HG03159 (cell line): Measurements from ENCODE around the gene RAB20.
"Not testable (repeated sequence)": the region's sequence is repeated elsewhere in the genome, so short reads cannot be mapped to it uniquely, and the experiment has no call there.

Experiments used
- ATAC-seq: cut with Tn5 transposase; IDR thresholded peaks from one replicate; pipeline ENCODE4 v1.9.1; 2021; ENCODE audit warnings: mild to moderate bottlenecking, moderate library complexity; ENCODE audit not compliant: unreplicated experiment

RAB20 gene

DNA sequence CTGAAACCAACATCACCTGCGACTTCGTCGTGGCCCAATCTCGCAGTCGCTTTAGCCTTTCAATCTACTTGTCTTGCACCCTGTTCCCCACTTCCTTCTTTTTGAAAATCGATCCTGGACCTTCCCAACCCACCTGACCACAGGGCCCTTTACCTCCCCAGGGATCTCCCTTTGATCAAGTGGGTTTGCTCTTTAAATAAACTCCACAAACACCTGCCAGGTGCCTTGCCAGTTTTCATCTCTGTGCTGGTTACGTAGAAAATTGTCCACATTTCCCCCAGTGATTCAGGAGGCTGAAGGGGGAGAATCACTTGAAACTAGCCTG, 14.5 kb upstream of the RAB20 start:
- no peak for ATAC-seq

DNA sequence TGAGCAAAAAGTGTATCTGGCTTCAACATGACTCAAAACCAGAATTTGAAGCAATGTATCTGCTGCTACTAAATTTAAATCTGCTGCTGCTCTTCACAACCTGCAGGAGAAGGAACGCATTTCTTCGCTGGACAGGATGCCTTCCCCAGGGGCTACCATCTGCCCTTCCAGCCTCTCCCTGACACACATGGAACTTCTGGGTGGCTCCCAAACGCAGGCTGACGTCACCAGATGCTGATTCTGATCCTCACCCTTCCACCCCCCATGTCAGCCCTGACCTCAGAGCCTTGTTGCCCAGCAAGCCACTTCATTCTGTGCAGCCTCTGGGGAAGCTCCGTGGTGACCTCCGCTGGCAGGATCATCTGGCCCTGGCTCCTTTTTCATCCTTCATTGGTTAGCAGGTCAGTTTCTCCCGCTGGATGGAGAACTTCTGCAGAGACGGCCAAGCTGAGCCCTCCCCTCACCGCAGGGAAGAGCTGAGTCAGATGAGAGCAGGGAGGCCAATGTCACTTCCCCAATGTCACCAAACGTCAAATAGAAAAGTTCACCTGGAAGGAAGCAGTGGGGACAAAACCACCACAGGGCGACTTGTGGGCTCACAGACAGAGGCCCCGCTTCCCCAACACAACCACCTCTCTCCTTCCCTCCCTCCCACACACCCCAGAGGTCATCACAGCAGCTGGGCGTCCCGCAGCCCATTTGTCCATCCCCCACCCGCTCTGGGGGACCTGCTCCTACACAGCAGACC, 14.0 kb upstream of the RAB20 start:
- peak; percentile 85 for ATAC-seq

DNA sequence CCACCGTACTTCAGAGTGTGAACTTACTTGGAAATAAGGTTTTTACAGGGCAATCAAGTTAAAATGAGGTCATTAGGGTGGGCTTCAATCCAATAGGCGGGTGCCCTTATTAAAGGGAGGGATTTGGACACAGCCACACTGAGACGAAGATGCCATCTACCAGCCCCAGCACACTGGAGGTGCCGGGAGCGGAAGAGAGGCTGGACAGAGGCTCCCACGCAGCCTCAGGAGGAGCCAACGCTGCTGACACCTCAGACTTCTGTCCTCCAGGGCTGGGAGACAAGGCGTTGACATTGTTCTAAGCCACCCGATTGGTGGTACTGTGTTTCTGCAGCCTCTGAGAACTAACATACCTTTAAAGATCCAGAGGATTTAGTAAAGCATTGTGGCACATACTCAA, 12.6 kb upstream of the RAB20 start:
- no peak for ATAC-seq

DNA sequence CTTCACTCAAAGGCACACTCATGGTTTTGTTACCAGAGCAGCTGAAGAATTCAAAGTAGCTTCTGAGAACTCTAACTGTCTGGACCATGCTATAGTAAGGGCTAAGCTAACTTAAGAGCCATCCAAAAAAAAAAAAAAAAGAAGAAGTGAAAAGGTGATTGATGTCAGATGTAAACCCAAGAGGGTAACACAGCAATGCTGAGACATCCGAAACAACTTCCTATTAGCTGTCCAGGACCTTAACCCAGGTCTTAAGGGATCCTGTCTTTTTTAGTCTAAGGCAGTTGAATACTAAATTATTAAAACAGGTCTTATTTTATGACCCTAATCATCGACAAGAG, 11.2 kb upstream of the RAB20 start:
- ATAC-seq, result no peak

DNA sequence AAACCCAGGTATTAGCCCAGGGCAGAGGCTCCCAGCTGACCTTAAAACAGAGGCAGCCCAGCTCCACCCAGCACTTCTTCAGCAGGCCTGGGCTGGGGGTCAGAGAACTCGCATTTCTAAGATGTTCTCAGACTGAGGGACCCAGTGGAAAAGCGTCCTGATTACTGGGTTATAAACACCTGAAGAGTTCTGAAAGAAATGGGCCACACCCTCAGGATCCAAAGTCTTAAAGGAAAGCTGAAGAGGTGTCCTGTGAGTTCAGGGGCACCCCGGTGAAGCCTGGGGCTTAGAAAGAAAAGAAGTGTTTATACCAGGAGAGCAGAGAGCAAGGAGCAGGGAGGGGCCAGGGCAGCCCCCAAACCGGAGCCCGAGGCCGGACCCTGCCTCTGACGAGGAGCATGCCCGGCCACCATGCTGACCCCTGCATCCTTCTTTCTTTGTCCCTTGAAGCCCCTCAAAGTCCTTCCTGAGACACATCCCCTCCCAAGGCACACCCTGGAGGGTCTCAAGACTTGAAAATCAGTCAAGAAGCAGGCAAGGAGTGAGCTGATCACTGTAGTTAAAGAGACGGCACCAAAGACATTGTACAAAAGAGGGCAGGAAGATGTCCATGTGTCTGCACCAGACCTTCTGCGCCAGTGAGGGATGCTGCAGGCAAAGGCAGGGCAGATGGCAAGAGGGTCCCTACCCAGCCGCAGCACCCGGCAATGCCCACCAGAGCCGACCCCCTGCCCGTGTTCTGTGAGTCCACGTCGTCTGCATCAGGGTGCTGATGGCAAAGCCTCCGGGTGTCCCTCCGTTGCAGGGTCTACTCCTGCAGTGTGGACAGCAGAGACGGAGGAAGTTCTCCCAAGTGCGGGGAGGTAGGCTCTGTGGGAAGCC, 10.6 kb upstream of the RAB20 start:
- ATAC-seq, result no peak

DNA sequence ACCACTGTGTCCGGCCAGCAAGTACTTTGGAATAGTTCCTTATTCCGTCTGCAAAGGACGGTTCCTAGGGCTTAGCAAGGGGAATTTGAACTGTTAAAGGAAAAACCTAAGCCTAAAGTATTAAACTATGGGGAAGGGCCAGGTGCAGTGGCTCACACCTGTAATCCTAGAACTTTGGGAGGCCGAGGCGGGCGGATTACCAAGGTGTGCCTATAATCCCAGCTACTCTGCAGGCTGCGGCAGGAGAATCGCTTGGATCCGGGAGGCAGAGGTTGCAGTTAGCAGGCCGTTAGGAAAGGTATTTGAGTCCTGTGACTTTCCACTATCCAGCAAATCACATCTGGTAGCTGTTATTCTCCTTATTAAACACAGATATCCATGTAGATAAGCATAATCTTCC, 9.4 kb upstream of the RAB20 start:
- ATAC-seq, result no peak

DNA sequence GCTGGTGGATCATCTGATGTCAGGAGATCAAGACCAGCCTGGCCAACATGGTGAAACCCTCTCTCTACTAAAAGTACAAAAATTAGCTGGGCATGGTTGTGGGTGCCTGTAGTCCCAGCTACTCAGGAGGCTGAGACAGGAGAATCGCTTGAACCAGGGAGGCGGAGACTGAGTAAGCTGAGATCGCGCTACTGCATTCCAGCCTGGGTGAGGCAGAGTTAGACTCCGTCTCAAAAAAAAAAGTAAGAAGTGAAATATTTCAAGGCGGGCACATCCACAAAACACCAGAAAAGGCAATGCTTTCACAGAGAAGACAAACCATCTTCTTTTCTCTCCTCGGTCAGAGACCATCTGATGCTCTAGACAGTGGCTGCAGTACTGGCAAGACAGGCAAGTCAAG, 8.4 kb upstream of the RAB20 start:
- not testable (repeated sequence) for ATAC-seq

DNA sequence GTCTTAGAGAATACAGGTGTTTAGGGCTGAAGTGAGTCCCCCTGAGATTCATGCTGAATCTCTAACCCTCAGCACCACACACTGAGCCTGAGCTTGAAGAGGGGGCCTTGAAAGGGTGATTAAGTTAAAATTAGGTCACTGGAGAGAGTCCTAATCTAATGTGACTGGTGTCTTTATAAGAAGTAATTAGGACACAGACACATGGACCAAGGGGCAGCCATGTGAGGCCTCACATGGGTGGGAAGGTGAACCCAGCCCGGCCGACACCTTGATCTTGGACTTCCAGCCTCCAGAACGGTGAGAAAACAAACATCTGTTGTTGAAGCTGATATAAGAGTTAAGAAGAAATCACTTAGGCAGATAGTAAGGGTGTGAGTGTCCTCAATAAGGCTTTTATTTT, 7.1 kb upstream of the RAB20 start:
- ATAC-seq, result no peak

DNA sequence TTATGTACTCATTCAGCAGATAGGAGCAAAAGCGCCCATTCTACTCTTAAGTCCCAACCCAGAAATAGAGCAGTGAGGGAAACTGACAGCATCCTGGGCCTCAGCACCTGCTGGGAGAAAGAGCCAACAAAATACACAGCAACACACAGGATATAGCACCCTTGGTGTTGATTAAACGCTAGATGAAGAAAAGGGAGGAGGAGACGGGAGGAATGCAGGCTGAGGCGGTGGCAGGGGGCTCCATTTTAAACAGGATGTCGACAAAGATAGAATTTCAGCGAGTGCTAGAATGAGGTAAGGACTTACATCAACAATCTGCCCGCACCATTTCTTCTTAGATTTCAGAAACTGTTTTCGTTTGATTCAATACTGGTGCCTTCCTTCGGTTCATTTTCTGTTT, 4.6 kb upstream of the RAB20 start:
- ATAC-seq, result no peak

DNA sequence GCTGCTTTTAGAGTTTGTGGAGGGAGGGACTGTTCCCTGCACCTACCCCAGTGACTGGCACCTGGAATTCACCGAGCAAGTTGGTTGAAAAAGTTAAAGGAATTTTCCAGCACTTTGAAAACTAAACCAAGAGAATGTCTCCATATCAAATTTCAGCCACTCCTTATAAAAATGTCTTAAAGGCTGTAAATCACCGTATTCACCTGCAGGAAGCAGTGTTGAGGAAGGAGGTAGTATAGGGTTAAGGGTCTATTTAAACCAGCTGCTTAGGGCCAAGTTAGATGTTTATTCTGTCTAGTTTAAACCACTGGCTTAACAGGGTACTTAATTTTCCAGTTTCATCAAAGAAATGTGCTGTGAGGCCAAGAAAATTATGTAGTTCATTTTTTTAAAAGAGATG, 3.8 kb upstream of the RAB20 start:
- no peak for ATAC-seq

DNA sequence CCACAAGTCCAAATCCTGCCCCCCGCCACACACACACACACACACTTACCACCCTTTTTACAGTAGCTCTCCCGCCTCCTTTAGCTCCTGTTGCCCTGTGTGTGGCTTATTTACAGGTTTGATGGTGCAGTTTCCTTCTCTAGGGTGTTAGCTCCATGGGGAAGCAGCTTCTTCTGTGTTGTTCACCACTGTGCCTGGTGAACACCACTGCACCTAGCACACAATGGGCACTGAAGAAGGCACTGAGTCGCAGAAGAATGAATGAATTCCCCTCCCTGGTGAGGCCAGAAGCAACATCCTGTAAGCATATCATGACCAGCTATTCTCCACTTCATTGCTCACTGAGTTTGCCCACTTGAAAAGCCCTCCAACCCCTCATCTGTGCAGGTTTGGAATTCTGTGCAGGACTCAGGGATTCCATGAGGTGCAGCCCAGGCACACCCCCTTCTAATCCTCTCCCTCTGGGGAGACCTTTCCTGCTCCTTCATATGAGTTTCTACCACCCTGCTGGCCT, 3.0 kb upstream of the RAB20 start:
- ATAC-seq, result no peak

DNA sequence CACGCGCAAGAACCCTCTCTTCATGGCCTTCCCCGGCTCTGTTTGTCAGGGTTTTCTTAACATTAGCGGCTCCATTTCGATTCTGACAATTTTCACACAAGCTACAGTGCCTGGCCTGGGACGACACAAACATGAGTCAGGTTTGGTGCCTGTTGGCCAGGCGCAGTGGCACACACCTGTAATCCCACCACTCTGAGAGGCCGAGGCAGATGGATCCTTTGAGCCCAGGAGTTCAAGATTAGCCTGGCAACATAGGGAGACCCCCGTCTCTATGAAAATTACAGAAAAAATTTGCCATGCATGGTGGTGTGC, 1.9 kb upstream of the RAB20 start:
- ATAC-seq, result no peak

DNA sequence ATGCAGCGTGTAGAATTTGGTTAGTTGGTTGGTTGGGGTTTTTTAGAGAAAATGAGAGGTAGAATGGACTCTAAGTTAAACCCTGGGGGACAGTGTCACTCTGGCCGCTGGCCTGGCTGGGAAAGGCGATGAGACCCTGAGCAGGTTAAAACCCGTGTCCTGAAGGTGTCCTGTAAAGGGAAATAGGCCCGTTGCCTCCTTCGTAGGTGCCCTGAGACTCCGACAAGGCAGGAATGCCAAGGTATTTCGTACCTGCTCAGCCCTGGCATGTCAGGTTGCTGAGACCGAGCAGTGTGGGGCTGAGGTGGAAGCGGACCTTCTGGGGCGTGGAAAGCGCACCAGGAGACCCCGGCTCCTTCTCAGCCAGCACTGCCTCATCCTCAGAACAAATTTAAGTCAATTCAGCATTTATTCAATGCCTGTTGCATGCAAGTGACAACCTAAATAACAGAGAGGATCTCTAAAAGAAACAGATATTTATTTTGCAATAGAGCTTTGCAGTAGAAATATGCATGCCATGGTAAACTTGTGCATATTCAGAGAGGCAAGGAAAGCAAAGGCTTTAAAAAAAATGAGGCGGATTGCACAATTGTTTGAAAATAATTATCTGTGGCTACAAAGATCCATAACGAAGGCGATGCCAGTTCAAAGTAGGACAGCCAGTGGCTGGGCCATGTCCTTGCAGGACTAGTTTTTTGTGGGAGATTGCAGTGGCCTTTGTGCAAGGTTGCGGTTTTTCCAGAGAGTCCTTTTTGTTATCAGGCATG, 1.4 kb upstream of the RAB20 start:
- ATAC-seq, result no peak

DNA sequence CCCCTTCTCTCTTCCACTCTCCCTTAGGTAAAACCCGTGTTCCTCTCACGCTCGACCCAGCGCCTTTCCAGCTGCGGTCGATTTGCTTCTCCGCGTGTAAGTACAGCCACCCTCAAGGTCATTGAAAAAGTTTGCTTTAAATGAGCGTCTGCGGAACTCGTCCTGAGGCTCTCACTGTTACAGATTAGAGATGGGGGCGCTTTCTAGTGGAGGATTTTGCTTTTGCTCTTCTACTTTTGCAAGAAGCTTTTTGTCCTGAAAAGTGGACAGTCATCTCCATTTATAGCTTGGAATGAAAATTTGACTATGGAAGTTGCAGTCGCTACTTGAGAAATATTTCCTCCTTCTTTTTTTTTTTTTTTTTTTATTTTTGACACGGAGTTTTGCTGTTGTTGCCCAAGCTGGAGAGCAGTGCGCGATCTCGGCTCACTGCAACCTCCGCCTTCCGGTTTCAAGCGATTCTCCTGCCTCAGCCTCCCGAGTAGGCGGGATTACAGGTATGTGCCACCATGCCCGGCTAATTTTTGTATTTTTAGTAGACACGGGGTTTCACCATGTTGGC, 595 bp upstream of the RAB20 start:
- ATAC-seq, result no peak

DNA sequence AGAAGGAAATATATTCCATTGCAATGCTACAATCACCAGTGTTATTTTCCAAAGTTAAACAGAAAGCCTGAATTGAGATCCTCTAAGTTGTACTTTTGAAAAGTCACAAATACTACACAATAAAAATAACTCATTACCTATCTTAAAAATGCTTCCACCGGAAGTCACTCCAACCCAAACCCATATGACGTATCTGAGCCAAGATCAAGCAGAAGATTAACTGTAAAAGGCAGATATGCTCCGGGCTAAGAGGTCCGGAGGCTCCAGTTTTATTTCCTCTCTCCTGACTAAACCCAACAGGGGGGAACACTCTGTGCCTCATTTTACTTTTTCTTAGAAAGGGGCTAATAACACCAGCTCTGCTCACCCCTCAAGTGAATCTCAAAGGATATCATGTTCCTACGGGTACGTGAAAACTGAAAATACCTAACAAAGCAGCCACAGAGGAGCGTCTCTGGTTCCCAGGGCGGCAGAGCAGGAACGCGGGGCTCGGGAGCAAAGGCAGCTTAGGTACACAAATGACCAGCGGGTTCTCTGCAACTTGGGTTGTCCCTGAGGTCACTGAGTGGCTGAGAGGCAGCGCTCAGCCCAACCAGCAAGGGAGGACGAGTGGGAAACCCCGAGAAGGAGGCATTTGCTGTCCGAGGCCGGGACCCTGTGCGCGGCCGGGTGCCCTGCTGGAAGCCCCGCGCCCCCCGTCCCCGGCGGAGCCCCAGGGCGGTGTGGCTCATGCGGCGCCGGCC, 750 bp downstream of the RAB20 start:
- peak; percentile 22 for ATAC-seq

DNA sequence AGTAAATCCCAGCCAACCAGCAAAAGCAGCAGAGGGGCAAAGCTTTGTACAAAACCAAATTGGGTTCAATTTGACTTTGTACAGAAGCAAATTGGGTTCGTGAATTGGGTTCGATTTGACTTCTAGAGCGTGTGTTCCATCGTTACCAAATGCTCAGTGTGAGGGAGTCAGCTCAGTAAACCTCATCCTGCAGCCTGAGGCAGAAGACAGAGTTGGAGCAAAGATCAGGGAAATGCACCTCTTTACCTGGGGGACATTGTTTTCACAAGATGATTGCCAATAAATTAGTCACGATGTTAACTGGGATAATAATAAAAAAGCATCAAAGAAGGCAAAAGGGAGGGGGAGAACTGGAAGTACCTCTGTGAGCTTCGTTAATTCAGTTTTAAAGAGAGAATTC, 1.5 kb downstream of the RAB20 start:
- no peak for ATAC-seq

DNA sequence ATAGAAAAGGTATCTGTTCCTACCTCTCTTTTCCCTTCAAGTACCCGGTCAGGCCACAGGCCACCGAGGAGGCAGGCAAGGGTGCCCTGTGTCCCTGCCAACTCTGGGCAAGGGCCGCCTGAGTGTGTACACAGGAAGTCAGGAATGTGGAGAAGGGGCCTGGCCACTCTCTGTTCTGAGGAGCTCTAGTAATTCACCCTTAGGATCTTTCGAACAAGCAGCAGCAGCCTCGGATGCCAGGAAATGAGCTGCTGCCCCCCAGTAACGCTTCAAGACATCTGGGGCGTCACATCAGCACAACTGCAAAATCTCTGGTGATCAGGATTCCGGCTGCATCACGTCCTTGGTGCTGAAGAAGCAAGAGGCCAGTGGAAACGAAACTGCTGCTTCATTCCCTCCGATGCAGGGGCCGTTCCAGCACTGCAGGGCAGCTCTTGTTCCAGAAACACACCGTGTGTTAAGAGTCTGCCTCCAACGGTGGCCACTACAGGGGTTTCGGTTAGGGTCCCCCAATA, 2.0 kb downstream of the RAB20 start:
- no peak for ATAC-seq

DNA sequence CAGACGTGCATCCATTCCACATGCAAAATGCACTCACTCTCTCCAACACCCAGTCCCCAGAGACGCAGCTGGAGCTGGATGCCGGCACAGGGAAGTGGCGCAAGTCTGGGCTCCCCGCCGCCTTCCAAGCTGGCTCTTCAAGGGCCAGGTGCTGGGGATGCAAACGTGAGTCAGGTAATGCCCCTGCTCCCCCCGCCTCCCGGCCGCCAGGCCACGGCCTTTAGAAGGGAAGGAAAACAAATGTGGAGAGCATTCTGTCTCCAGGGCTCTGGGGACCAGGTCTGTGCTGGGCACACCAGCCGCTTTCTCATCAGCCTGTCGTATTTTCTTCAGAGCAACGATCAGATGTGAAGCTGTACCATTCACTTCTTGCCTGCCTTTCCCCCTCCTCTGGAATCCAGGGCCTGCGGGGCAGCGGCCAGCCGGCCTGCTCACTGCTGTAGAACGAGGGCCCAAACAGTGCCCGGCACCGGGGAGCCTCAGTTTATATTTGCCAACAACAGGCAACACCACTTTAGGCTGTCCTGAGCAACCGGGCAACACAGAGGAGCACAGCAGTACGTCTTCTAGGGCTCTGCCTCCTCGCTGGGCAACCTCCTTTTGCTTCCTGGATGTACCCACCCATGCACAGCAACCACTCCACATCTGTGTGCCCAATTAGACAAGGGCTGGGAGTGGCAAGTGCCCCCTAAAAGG, 3.8 kb downstream of the RAB20 start:
- ATAC-seq, result no peak

DNA sequence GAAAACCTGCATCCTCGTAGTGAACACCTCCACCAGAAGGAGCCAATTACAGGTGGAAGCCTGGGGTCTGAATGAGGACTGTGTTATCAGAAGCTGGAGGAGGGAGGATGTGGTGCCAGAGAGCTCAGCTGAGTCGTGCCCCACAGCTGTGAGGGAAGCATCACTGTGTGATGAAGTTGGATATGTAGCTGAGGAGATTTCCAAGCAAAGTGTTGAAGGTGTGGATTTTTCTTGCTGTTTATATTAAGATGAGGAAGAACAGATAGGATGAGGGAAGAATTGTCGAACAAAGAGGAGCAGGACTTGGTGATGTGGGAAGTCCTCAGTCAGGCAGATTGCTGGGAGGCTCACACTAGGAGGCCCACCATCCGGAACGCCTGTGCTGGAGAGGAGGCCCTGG, 4.4 kb downstream of the RAB20 start:
- ATAC-seq, result no peak

DNA sequence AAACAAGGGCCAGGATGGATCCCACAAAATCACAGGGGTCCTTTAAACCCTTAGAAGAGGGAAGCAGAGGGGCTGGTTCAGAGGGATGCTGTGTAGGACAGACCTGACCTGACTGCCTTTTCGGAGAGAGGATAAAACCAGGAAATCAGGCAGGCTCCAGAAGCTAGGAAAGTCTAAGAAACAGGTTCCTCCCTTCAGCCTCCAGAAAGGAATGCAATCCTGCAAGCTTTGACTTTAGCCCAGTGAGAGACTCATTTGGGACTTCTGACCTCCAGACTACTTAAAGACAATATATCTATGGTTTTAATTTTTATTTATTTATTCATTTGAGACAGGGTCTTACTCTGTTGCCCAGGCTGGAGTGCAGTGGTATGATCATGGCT, 5.3 kb downstream of the RAB20 start:
- ATAC-seq, result no peak
